HG02885 (cell line): Measurements from ENCODE around the gene DNM2.
"Not testable (repeated sequence)": the region's sequence is repeated elsewhere in the genome, so short reads cannot be mapped to it uniquely, and the experiment has no call there.

Experiments
- ATAC-seq: cut with Tn5 transposase; IDR thresholded peaks from one replicate; pipeline ENCODE4 v1.9.1; 2021; ENCODE audit warnings: mild to moderate bottlenecking; ENCODE audit not compliant: unreplicated experiment, poor library complexity

DNM2 gene

GRCh38 chr19:10717356-10718204 lies at the start of gene DNM2:
Gene DNM2, plus strand, starts transcription at chr19:10718079. Its CDS starts 164 bp downstream, at chr19:10718243.
- ATAC-seq = peak; percentile 87

GRCh38 chr19:10669246-10669645 lies 48.6 kb upstream of the DNM2 start:
- ATAC-seq = no peak

- no peak for ATAC-seq
Observed at GRCh38 chr19:10670182-10670581, 47.7 kb upstream of the DNM2 start.

- ATAC-seq = no peak
Observed at GRCh38 chr19:10670876-10671804, 46.7 kb upstream of the DNM2 start.

- ATAC-seq = not testable (repeated sequence)
Observed at GRCh38 chr19:10671922-10672321, 46.0 kb upstream of the DNM2 start.

- not testable (repeated sequence) for ATAC-seq
Observed at GRCh38 chr19:10675214-10675613, 42.7 kb upstream of the DNM2 start.

GRCh38 chr19:10677751-10678150 lies 40.1 kb upstream of the DNM2 start:
- no peak for ATAC-seq

- no peak for ATAC-seq
Observed at GRCh38 chr19:10678813-10679212, 39.1 kb upstream of the DNM2 start.

GRCh38 chr19:10679743-10680142 lies 38.1 kb upstream of the DNM2 start:
- no peak for ATAC-seq

- no peak for ATAC-seq
Observed at GRCh38 chr19:10680545-10681135, 37.2 kb upstream of the DNM2 start.

GRCh38 chr19:10681658-10682057 lies 36.2 kb upstream of the DNM2 start:
- no peak for ATAC-seq

GRCh38 chr19:10682397-10683063 lies 35.3 kb upstream of the DNM2 start:
- ATAC-seq = no peak

GRCh38 chr19:10683064-10683426 lies 34.8 kb upstream of the DNM2 start:
- no peak for ATAC-seq

- ATAC-seq = no peak
Observed at GRCh38 chr19:10683582-10683981, 34.3 kb upstream of the DNM2 start.

GRCh38 chr19:10685210-10685609 lies 32.7 kb upstream of the DNM2 start:
- ATAC-seq = no peak

- no peak for ATAC-seq
Observed at GRCh38 chr19:10686193-10686592, 31.7 kb upstream of the DNM2 start.

GRCh38 chr19:10686661-10687517 lies 31.0 kb upstream of the DNM2 start:
- ATAC-seq = no peak

GRCh38 chr19:10687518-10688288 lies 30.2 kb upstream of the DNM2 start:
- no peak for ATAC-seq
